Stimulated activated CD4-positive, alpha-beta T cell treated with anti-CD3 and anti-CD28 coated beads, Interleukin-2, amount 100 ng/mL, for 48 hours (primary cell): ENCODE measurements around the gene EGR1.
"Not testable (repeated sequence)": the region's sequence is repeated elsewhere in the genome, so short reads cannot be mapped to it uniquely, and the experiment has no call there.

Experiments used
- DNase-seq, 2 donors: peaks; one replicate each; pipeline ENCODE4 v3.0.0-alpha.2; 2020

EGR1 gene

GRCh38 chr5:138469540-138470321 is 4.5 kb downstream of the EGR1 start:
- DNase-seq, result no peak

- DNase-seq, result no peak
Observed at GRCh38 chr5:138470322-138471051, 5.2 kb downstream of the EGR1 start.

- no peak for DNase-seq
Observed at GRCh38 chr5:138471052-138471361, 5.7 kb downstream of the EGR1 start.

- DNase-seq, result no peak
Observed at GRCh38 chr5:138472353-138472752, 7.1 kb downstream of the EGR1 start.

- not testable (repeated sequence) for DNase-seq
Observed at GRCh38 chr5:138473151-138473550, 7.9 kb downstream of the EGR1 start.

- no peak for DNase-seq
Observed at GRCh38 chr5:138476918-138477317, 11.6 kb downstream of the EGR1 start.

- no peak for DNase-seq
Observed at GRCh38 chr5:138482638-138483037, 17.4 kb downstream of the EGR1 start.

GRCh38 chr5:138488481-138488945 is 23.2 kb downstream of the EGR1 start:
- no peak for DNase-seq

- DNase-seq, result no peak
Observed at GRCh38 chr5:138489683-138490061, 24.4 kb downstream of the EGR1 start.

- DNase-seq, result no peak
Observed at GRCh38 chr5:138490648-138491283, 25.5 kb downstream of the EGR1 start.

GRCh38 chr5:138491284-138491648 is 26.0 kb downstream of the EGR1 start:
- DNase-seq, result no peak

GRCh38 chr5:138491669-138492559 is 26.6 kb downstream of the EGR1 start:
- DNase-seq, result peak; percentile 71 to 78

- DNase-seq, result no peak
Observed at GRCh38 chr5:138492560-138493045, 27.3 kb downstream of the EGR1 start.

GRCh38 chr5:138495351-138495750 is 30.1 kb downstream of the EGR1 start:
- DNase-seq, result no peak

- DNase-seq, result no peak
Observed at GRCh38 chr5:138498376-138498775, 33.1 kb downstream of the EGR1 start.

- DNase-seq, result no peak
Observed at GRCh38 chr5:138502121-138502520, 36.8 kb downstream of the EGR1 start.

- no peak for DNase-seq
Observed at GRCh38 chr5:138502521-138502920, 37.2 kb downstream of the EGR1 start.

- no peak for DNase-seq
Observed at GRCh38 chr5:138503487-138504270, 38.4 kb downstream of the EGR1 start.

GRCh38 chr5:138504799-138505198 is 39.5 kb downstream of the EGR1 start:
- no peak for DNase-seq

- no peak for DNase-seq
Observed at GRCh38 chr5:138506370-138507306, 41.4 kb downstream of the EGR1 start.

- not testable (repeated sequence) for DNase-seq
Observed at GRCh38 chr5:138507485-138507884, 42.2 kb downstream of the EGR1 start.
